ENCODE measurements around the gene ZNF839.
A peak's percentile ranks its signal among the peaks of the same experiment; 100 is the strongest.

The ZNF839 gene

DNA sequence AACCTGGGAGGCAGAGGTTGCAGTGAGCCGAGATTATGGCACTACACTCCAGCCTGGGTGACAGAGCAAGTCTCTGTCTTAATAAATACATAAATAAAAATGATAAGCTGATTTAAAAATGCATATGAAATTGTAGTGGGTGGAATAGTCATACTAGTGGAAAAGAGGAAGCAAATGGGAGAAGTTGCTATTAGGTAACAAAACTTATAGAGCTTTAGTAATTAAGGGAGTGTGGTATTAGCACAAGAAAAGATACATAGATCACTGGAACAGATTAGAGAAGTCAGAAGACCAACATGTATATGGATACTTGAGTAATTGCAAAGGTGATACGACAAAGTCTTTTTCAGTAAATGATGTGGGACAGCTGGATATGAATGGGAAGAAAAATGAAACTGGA is 69.7 kb downstream of the ZNF839 start:
- H3K4me3 ChIP-seq (ENCODE audit: low read depth, low read length), result no peak overlapping the region
- peak; percentile 66 for DNase-seq (ENCODE audit: low read depth)
- TF ChIP-seq, protein P1, sequence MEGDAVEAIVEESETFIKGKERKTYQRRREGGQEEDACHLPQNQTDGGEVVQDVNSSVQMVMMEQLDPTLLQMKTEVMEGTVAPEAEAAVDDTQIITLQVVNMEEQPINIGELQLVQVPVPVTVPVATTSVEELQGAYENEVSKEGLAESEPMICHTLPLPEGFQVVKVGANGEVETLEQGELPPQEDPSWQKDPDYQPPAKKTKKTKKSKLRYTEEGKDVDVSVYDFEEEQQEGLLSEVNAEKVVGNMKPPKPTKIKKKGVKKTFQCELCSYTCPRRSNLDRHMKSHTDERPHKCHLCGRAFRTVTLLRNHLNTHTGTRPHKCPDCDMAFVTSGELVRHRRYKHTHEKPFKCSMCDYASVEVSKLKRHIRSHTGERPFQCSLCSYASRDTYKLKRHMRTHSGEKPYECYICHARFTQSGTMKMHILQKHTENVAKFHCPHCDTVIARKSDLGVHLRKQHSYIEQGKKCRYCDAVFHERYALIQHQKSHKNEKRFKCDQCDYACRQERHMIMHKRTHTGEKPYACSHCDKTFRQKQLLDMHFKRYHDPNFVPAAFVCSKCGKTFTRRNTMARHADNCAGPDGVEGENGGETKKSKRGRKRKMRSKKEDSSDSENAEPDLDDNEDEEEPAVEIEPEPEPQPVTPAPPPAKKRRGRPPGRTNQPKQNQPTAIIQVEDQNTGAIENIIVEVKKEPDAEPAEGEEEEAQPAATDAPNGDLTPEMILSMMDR (IDR thresholded peaks at IDR 0.05; ENCODE audit: low read depth, low read length), result no peak
- TF ChIP-seq, protein P2, sequence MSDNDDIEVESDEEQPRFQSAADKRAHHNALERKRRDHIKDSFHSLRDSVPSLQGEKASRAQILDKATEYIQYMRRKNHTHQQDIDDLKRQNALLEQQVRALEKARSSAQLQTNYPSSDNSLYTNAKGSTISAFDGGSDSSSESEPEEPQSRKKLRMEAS (IDR thresholded peaks at IDR 0.05; ENCODE audit: low read depth, low read length), result no peak
- TF ChIP-seq MYC (IDR thresholded peaks at IDR 0.05; ENCODE audit: low read depth, low read length) (no peak), POLR2A (IDR thresholded peaks at IDR 0.05; ENCODE audit: extremely low read depth, insufficient read length) (no peak)

DNA sequence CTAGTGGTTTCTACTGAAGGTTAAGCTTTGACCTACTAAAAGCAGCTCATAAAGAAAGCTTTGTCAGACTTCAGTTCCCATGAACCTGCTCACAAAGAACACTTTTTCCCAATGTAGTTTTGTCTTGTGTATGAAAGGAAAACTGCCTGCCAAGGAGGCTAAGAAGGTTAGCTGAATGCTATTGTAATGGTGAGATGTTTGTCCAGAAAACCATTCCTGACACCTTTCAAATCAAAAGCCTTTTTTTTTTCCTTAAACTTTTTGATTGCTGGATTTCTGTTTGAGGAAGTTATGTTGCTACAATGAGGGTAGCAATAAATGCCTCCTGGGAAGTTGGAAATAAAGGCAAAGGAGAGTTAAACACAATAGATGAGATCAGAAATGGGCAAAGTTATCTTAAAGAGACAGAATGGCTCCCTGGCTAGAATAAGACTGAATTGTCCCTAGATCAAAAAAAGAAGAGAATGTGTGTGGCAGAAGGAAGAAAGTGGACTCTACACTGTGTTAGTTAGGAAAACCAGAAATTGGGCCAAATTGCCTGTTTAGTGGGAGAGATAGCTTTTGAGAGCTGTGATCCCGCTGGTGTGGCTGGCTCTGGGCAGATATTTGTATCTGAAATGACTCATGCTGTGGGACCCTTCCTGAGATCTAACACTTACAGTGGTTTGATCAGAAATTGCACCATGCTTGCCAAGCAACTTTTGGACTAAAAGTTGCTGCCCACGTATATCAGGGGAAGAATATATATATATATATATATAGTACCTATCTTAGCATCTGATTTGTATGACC is 70.7 kb downstream of the ZNF839 start:
- peak; percentile 63 for DNase-seq (ENCODE audit: low read depth)
- H3K4me3 ChIP-seq (ENCODE audit: low read depth, low read length), result no peak overlapping the region
- TF ChIP-seq POLR2A (IDR thresholded peaks at IDR 0.05; ENCODE audit: extremely low read depth, insufficient read length) (no peak), MYC (IDR thresholded peaks at IDR 0.05; ENCODE audit: low read depth, low read length) (no peak)
- TF ChIP-seq, protein P2 (IDR thresholded peaks at IDR 0.05; ENCODE audit: low read depth, low read length), result no peak

Measured in NB4 (cell line).